NCI-H510A treated with DMSO at 0.1 percent for 48 hours (cell line): ENCODE data around the gene FSTL1.

ENCODE experiments used
- DNase-seq: peaks from one replicate; lab custom pipeline; 2025; lab: John Stamatoyannopoulos, UW

FSTL1 gene

DNA sequence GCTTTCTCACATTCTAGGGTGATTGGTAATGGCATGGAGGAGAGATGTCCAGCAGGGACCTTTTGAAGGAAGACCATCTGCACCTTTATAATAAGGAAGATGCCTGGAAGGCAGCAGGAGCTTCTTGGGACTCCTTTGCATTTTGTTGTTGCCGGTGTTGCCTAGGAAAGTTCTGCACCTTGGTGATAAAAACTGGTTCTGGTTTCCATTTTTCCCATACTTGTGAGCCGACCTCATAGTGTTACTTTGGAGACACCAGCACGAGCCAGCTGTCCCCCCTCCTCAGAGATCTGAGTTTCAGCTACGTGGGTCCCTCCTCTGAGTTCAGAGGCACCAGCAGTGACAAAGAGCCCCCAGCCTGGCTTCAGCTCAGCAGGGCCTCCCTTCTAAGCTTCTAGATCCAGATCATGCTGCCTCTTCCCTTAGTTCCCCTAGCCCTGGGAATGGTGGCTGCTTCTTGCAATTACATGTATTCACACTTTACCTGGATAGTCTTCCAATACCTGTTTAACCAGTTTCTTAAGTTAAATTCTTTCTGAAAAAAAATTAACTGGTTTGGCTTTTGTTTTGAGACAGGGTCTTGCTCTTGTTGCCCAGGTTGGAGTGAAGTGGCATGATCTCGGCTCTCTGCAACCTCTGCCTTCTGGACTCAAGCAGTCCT lies 18.0 kb upstream of the FSTL1 start:
- DNase-seq: no peak

DNA sequence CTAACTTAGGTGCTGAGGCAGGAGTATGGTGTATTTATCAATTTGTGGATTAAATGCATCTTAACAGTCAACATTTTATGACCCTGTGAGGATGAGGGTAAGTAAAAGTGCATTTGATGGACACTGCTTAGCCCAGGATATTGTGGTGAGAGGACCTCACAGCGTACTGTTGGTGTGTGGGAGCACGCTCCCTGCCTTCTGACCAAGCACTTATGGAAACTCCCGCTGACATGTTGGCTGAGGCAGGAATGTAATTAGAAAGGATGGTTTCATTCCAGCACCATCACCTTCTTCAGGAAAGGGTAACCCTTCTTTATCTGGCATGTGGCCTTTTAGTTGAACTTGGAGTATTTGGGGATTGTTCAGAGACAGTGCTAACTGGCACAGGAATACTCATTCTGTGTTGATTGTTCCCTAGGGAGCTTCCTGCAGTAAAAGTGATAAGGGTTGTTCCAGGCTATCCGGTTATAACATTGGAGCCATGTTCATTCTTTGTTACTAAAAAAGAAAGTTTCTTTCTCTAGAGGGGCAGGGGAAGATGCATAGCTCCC lies 11.7 kb upstream of the FSTL1 start:
- DNase-seq: no peak

DNA sequence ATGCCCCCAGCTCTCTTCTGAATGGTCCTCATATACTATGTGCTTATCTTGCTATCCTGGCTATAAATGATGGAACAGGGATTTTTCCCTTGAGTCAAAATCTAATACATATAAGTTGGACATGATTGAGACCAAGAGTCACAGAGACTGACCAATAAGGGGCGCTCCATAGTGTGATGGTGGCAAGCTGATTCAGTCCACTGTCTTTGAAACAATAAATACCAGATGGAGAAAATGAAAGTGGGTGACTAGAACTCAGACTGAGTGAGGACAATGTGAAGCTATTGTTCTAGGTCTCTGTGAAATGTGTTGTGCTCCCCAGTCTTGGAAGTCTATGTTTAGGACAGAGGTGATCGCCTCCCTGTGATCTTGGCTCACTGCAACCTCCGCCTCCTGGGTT lies 10.6 kb upstream of the FSTL1 start:
- no peak for DNase-seq

DNA sequence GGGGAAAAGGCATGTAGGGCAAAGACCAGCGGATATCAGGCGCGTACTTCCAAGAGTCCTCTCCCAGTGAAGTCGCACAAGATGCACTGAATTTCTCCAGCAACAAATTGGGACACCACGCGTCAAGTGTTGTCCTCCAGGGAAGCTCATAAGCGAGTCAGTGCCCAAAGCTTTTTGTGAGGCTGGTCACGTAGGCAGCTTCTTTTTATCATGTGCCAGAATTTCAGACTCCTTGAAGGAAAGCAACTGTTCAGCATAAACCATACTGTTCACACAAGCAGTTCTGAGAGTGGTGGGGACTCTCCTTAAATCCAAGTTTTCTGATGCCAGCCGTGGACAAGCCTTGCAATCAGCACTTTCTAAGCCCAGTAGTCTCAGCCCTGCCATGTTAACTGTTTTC lies 10.1 kb upstream of the FSTL1 start:
- DNase-seq: no peak

DNA sequence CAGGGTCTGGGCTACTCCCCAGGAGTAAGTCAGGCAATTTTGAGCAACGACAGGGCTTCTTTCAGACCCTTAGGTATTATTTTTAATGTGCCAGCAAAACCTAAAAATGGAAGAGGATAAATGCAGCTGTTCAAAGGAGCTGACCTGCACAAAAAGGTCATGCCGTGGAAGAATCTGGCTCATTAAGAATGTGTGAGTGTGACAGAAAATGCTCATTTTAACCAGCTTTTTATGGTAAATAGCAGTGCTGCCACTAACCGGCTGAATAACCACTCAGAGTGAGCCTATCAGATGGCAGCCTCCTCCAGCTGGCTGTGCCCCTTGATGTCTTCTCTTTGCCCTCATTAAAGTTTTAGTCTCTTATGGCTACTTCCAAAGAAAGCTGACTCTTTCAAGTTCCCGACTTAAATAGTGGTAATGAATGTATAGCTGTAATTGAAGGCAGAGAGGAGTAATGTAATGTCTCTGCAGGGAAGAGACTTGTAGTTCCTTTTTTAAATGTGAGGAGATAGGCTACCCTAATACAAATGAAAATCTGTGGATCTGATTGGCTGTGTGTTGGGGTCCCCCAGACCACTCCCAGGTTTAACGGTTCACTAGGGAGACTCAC lies 9.5 kb upstream of the FSTL1 start:
- DNase-seq: no peak

DNA sequence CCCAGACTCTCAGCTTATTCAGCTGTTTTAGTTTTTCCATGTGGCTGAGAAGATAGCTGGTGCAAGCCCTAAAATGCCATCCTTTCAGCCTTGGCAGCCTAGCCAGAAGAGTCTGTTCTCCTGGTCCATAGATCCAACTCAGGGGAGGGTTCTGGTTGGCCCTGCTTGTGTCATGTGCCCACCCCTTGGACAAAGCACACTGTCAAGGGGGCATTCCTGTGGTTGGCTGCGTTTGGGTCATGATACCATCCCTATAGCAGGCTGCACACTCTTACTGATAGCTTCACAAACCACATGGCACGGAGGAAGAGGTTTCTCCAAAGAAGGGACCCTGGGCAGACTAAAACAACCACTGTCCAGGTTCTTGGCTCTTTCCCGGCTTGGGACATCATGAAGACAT lies 8.4 kb upstream of the FSTL1 start:
- no peak for DNase-seq

DNA sequence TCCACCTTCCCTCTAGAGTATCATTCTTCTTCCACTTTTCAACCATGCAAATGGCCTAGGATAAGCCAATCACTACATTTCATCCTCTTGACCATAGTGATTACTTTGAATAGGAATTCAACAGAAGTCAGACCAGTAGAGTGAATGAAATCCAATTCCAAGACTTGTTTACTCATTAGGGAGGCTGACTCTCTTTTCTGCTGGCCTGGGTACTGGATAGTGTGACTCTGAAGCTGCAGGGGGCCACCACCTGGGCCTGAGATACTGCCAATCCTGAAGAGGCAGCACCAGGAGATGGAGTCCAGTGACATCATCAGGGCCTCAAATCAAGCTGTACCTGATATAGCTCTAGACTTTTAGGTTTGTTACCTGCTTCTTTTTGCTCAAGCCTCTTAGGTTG lies 7.0 kb upstream of the FSTL1 start:
- no peak for DNase-seq

DNA sequence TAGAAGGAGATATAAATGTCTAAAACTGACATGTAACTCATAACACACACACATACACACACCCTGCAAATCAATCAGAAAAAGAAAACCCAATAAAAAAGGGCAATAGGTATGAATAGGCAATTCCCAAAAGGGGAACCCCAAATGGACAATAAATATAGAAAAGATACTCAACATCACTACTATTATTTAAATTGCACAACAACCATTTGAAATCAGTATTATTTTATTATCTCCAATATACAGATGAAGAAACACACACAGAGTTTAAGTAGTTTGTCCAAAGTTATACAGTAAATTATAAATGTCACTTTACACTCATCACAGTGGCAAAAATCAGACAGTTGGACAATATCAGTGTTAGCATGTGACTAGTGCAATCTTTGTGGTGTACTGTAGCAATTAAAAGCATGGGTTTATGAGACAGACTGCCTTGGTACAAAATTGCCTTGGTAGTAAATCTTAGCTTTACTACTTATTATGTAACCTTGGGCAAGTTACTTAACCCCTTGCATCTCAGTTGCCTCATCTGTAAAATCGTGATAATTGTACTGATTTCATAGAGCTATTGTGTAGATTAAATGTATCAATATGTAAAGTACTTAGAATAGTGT lies 3.4 kb upstream of the FSTL1 start:
- no peak for DNase-seq

DNA sequence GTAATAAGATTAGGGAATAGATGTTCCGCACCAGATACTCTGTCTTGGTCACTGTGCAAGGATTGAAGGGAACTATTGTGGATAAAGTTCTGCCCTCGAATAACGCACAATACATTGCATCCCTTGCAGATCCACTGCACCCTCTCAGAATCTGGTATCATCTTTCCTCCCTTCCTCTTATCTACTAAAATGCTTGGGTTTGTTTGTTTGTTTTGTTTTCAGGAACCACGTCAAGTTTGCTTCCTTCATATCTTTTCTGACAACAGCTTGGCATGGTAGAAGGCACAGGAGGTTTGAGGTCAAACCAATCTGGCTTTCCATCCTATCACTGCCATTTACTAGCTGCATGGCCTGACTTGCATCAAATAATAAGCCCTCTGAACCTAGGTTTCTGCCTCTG lies 2.0 kb upstream of the FSTL1 start:
- DNase-seq: no peak

DNA sequence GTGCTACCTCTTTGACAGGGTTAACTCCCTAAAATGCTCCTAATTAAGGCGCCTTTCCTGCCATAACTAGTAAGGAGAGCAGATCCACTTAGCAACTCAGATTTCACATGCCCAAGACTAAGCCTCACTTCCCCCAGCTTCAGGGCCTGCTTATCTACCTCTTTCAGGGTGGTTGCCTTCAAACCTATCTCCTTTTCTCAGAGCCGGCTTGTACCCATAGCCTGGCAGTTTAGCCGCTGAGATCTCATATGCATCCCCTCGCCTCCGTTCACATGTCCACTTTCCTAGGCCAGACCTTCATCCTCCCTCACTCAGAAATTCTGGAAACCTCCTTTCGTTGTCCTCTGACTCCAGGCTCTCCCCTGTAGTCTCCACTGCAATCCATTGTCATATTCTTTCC lies 1.0 kb upstream of the FSTL1 start:
- DNase-seq: no peak

DNA sequence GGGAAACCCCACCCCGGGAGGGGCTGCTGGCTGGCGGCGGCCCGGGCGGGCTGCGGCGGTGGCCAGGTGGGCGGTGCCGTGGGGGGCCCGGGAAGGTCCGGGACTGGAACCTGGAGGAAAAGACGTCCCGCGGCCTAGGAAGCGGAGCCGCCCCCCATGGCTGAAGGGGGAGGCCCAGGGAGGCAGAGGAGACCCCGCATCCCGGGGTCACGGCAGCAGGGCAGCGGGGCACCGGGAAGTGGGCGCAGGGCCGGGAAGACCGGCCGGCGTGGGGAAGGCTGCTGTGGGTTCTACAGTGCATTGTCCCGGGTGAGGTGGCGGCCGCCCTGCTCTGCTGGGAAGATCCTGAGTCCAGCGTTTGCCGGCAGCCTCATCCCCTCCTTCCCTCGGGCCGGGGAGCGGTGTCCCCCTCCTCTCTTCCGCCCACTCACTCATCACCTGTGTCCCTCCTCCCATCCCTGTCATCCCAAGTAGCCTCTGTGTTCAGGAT lies 525 bp upstream of the FSTL1 start:
- no peak for DNase-seq

DNA sequence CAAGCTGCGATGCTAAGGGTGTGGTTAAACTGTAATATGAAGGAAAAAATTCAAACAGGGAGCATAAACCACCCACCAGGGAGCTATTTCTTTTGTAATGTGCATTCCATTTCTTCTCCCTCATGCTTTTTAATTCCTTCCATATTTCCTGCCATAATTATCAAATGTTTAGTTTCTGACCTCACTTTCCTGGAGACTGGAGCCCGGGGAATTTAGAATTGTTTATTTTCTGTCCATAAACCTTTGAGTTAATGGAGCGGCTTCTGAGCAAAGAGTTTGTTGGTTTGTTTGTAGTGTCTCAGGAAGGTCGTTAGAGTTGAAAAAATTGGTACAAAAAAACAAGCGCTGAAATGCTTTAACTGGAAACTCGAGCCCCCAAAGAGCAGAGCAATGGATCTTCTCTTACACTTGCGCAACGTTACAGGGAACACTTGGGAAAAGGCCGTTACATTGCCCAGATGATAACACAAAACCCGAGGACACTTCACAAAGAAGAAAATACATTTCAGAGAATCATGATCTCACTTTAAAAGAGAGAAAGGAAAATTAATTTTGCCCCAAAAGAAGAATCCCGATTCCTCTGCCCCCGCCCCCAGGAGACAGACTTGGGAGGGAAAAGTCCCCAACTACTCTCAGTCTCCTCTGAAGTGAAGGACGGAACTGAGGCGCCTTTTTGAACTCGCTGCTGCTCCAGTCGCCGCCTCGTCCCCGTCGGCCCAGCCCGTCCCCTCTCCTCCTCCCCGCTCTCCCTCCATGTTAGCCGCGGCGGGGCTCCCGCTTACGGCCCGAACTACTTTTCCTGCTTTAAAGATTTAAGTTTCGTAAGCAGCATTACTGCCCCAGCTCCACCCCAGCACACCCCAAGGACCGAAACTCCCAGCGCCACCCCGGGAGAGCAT lies 842 bp downstream of the FSTL1 start:
- DNase-seq: no peak

DNA sequence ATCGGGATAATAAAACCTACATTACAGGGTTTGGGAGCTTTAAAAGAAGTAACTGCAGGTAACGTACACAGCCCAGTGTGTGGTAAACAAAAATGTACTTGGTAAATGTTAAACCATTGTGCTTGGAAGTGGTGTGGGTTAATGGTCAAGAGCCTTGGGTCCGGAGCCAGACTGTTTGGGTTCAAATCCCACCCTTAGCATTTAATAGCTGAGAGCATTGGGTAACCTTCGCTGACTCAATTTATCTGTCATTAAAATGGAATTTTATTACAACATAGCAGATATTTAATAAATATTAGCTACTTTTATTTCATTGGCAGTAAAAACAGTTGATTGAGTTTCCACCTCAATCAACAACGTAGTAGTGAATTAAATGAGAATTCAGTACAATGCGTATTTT lies 1.5 kb downstream of the FSTL1 start:
- DNase-seq: no peak

DNA sequence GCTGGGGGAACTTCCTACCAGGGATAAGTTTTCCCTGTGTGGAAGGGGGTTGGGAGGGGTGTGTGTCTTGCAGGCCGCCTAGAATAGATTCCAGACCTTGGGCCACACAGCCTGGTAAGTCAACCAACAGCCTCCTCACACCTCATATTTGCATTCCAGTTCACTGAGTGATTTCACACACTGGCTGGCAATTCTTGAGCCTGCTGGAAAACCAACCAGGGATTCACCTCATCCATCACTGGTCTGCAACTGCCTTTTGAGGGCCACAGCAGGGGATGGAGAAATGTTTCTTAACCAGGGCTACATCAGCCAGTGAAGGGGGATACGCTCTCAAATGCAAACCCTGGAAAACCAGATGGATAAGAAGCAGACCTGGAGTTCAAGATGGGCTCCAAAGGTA lies 2.0 kb downstream of the FSTL1 start:
- DNase-seq: no peak

DNA sequence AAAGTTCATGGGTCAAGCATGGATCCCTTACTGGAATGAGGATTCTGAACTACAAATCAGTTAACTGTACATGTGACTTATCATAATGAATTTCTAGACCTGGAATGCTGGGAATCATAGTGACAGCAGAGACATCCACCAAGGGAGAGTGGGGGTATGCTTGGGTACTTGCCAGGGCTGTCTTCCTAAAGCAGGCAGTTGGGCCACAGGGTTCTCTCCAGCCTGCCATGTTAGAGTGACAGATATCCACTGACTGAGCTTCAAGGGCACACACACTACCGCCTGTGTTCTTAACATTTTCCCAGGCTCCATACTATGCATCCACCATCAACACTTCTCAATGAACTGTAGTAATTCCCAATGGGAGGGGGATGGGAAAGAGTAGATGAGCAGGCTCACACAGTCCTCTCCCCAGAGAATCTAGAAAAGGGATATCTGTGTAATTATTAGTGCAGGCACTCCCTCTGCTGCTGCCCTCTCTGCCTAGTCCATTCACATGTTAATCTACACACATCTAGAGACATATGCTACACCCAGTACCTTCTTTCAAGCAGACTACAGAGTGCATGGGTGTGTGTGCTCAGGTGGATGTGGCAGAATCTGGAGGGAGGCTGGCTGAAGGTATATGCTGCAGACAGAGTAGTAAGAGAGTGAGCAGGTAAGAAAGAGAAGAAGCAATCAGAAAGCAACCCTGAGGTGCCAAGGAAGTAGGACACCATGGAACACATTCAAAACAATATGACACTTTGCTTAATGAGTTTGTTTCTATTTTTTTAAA lies 3.7 kb downstream of the FSTL1 start:
- no peak for DNase-seq

DNA sequence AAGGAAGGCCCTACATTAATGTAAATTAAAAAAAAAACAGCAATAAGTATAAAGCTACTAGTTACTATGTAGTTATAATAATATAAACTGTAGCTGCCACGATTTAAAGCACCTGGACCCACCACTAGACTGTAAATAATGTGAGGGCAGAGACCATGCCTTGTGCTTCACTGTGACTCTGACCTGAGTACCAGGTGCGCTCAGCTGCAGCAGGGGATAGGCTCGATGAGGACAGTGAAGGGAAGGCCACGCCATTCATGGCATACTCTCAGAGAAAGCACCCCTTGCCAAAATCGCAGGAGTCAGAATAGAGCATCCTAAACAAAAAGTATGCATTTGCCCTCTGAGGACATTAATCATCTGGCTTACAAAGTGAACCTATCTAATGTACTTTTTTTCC lies 5.1 kb downstream of the FSTL1 start:
- no peak for DNase-seq

DNA sequence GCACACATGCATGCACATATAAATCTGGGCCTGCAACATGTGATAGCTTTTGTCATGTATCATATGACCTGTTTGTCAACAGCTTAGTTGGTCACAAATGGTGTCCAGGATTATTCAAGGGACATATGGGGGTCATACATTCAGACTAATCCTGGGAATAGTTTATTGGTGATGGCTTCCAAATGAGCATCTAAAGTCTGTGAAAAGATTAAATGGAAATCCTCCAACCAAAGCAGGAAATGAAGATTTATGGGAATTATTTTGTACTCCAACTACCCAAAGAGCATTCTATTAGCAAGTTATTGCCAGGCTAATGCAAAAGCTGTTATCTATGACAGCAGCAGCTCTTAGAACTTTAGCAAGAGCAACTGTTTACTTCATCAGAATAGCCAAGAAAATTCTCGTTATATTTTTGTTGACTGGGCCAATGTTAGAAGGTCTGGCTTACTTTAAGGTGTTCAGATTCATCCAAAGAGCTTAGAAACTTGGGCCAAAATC lies 7.1 kb downstream of the FSTL1 start:
- no peak for DNase-seq

DNA sequence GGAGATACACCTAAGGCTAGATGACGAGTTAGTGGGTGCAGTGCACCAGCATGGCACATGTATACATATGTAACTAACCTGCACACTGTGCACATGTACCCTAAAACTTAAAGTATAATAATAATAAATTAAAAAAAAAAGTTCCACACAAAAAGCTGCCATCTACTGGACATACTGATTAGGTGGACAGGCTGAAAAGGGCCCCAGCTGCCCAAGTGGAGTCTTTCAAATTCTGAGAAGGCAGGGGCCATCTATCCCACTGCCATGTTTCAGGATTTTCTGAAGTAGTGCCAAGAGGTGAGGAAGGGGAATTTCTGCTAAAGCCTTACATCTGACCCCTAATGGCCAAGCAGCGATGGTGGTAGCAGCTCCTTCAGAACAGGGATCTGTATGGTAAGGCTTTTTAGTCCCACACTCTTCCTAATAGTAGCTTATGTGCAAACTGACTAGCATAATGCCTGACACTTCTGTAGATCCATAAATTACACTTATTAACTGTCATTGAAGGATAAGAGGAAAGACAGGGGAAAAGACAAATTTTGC lies 7.7 kb downstream of the FSTL1 start:
- DNase-seq: no peak

DNA sequence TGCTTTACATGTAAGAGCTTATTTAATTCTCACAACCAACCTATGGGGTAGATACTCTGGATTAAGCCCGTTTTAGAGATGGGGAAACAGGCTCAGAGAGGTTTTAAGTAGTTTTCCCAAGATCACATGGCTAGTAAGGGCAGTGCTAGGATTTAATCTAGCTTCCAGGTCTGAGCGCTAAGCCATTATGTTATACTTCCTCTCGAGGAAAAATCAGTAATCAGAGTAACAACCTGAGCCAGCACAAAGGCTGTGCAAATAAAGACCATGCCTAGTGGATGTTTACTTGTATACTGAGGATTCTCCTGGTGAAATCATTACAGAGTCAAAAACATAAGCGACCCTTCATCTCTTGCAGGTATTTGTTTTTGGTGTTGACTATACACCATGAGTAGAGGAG lies 9.0 kb downstream of the FSTL1 start:
- no peak for DNase-seq

DNA sequence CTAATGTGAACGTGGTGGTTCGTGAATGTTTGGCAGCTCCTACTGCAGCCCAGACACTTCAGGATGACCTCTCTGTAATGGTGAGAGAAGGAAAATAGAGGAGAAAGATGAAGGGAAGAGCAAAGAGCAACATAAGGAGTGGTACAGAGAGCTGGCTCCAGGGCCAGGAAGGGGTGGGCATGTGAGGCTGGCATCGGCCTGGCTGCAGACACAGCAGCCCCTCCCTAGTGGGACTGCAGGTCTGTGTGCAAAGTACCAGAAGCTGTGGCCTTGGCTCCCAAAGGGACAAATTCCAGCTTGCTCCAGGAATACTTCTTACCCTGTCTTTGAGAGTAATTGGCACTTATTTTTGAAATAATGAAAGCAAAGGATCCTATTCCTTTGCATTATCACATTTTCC lies 10.0 kb downstream of the FSTL1 start:
- no peak for DNase-seq
